Central memory CD4-positive, alpha-beta T cell (primary cell): ENCODE results near the gene ATP6V1G3.
"Not testable (repeated sequence)": the region's sequence is repeated elsewhere in the genome, so short reads cannot be mapped to it uniquely, and the experiment has no call there.

Experiments used
- DNase-seq: peaks from one replicate; pipeline ENCODE4 v3.0.0; 2022

The ATP6V1G3 gene

DNA sequence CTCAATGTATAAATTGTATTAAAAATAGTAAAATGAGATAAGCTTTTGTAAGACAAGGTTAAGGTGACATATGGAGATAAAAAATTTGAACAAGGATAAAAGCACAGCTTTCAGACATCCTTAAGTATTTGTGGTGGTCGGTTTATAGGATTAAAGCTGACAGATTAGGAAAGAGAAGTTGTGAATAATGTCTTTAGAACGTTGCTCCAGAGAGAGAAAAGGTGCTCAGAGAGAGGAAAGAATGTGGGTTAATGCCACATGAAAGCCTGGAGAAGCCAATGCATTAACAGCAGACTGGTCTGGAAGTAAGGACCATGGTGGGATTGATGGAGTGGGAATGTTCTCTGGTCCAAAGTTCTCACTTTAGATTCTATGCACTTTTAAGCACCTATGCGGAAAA lies 44.8 kb downstream of the ATP6V1G3 start:
- DNase-seq = no peak

DNA sequence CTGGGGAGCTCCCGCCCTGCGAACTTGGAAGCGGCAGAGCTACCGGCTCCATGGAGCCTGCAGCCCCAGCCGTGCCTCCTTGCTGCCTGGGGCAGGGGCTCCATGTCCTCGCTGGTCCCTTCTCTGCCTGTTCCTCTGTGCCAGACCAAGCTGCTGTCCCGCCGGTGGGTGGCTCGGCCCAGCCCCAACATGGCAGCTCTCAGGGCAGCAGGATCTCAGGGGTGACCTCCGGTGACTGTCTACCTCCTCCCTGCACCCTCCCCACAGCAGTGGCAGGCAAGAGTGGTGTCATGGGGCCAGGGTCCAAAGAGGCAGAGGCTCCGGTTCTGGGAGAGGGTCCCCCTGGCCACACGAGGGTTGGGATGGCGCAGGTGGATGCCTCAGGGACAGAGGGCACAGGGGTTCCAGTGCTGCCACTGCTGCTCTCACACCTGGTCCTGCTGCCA lies 45.8 kb downstream of the ATP6V1G3 start:
- no peak for DNase-seq

DNA sequence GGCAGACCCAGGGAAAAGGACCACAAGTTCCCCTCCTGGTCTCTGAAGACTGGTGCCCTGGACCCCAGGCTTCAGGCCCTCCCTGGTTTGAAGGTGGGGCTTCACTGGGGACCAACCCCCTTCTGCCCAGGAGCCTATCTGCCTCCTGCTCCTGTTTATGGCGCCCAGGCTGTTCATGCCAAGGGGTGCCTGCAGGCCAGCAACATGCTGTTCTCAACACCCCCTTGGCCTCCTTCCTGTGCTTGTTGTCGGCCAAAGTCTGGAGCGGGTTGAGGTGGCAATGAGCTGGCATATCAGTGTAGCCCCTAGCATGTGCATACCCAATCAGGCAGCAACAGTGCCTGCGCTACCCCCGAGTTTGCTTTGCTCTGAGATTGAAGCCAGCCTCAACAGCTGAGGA lies 46.3 kb downstream of the ATP6V1G3 start:
- DNase-seq = no peak

DNA sequence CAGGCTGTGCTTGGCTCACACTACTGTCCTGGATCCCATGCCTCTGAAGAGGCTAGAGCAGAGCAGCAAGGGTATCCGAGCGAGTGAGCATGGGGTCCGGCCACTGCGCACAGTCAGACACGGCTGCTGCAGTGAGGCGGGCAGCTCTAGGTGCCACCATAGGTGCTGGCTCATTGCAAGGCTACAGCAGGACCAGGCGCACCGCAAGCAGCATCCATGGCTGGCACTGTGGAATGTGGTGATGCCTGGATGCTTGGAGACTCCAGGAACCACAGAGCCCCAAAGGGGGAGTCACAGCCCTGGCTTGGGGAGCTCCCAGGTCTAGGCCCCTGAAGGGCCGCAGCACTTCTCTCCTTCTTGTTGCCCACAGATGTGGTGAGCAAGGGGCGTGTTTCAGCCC lies 47.2 kb downstream of the ATP6V1G3 start:
- DNase-seq = no peak

DNA sequence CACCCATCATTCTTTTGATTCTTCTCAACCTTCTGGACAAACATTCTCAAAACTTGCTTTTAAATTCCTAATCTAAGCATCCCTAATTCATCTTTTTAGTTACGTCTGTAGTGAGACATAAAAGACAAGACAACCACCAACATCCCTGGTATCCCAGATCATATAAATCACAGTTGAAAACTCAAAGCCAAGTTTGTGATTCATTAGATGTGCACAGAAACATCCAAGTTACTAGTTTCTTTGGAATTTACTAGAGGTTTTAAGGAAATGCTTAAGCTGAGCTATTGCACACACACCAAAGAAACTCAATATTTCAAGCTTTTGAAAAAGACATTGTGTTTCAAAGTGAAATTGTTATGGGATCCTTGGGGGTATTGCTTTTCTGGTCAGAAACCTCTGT lies 47.6 kb downstream of the ATP6V1G3 start:
- DNase-seq = no peak

DNA sequence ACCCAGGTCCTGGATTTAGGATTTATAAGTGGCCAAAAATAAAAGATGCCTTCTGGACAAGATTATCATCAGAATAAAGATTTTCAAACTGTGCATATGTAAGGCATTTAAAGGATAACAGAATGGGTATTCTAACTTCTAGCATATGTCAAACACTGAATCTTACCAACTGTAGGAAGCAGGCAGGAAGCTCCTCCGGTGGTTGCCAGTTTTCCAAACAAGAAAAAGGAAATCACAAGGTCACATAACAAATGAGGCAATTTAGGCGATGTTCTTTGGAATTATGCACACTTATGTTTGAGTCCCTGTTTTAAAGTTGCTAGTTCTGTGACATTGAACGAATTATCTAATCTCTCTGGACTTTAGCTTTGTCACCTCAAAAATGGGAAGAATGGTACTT lies 48.9 kb downstream of the ATP6V1G3 start:
- no peak for DNase-seq

DNA sequence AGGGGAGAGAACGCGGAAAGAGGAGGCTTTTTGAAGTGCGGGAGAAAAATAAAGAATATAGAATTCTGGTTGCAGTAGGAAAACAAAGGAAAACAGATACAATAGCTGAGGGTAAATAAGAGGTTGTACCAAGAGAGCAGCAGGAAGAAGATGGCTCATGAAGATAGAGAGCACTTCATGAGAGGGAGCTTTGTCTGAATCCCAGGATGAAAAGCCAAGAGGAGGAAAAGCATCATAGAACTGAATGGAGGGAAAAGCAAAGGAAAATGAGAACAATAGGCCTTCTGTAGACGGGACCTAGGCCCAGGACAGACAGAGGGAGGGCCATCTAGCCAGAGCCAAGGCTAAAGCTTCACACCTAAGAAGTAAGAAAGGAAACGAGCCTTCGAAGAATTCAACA lies 49.5 kb downstream of the ATP6V1G3 start:
- no peak for DNase-seq

DNA sequence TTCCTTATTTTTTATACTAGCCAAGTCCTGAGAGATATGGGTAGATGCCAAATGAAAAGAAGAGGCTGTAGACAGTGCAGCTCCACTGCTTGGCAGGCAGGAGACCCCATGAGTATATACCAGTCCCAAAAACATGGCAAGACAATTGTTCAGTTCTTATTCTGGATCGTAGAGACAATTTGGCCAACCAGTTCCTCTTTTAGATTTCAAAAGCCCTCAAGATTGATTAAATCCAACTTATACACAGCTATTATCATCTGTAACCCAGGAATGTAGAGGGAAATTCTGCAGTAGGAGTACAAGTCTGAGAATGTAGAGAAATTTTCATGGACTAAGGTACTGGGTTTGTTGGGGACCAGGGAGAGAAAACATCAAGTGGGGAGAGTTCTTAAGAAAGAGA lies 50.3 kb downstream of the ATP6V1G3 start:
- DNase-seq = no peak

DNA sequence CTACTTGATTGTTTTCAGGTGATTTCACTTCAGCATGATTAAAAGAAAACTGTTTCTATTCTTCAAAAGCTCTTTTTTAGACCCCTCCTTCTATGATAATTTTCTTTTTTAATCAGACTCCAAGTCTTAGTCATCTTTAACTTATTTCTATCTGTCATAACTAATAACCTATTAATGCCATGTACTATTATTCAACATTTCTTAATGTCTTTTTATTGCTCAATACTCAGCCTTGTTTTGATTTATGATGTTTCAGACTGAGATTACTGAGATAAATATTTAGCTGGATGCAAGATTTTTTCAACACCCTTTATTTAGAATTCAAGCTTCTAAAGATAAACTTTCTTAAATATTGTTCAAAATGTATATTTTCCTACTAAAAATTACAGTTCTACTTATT lies 53.6 kb downstream of the ATP6V1G3 start:
- DNase-seq = no peak

DNA sequence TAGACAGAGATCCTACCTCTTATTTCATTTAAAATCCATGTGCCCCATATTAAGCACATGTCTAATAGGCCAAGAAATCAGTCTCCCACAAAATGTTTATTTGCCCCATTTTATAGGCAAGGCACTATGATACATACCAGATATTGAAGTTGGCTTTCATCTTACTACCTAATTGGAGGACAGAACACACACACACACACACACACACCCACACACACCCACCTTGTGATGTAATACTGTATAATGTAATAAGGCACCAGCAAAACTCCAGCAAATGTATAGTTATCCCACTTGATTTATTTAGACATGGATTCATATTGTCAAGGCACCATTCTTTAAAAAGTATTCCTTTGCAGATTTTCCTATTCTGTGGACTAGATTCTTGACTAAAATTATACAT lies 56.8 kb downstream of the ATP6V1G3 start:
- DNase-seq = no peak

DNA sequence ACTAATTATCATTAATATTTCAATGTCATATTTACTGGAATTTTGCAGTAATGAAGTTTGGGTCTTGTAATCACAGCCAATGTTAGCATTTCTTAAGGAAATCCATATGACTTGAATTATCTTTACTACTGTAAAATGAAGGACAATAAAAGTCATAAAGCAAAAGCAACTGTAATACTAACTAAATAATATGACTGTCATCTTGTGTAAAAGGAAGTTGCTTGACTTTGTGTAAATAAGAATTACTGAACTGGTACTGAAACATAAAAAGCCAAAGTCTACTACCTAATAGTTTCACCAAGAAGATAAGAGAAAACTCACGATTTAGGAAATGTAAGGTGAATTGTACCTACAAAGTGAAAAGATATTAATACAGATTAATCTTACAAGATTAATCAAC lies 57.5 kb downstream of the ATP6V1G3 start:
- no peak for DNase-seq

DNA sequence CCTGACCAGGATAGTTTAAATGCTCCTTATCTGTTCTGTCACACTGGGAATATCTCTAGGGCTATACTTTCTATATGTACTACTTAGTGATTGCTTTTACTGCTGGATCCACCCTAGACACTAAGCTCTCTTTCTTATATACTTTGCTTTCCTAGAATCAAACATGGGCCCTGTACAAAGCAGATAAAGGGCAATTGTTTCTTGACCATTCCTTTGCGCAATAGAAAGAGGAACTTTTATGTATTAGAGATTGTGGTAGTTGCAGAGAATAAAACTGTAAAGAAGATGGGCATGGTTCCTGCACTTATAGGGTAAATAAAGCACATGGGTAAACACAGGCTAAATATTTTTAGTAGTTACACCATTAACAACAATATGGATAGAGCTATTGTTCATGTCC lies 58.8 kb downstream of the ATP6V1G3 start:
- no peak for DNase-seq

DNA sequence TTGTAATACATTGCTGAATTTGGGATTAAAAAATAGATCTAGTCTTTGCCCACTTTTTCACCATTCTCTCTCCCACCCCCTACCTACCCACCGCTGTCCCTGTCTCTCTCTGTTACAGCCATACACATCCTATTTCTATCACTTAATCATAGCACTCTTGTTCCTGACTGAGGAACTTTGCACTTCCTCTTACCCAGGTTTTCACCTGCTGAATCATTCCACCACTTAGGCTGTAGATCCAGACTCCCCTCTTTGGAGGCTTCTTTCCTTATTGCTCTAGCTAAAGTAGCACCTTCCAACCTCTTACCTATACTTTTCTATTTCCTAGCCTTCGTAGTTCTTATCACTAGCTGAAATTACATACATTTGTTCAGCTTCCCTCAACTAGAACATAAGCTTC lies 59.6 kb downstream of the ATP6V1G3 start:
- DNase-seq = no peak

DNA sequence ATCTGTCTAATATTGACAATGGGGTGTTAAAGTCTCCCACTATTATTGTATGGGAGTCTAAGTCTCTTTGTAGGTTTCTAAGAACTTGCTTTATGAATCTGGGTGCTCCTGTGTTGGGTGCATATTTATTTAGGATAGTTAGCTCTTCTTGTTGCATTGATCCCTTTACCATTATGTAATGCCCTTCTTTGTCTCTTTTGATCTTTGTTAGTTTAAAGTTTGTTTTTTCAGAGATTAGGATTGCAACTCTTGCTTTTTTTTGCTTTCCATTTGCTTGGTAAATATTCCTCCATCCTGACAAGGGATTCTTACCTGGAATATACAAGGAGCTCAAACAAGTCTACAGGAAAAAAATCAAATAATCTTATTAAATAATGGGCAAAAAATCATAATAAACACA lies 63.1 kb downstream of the ATP6V1G3 start:
- not testable (repeated sequence) for DNase-seq
